GM12865 (cell line): ENCODE results near the gene PUM1.

Experiments used
- DNase-seq: peaks from one replicate; pipeline ENCODE4 v3.0.0; 2010; ENCODE audit warnings: low read depth
- H3K4me3 ChIP-seq: 2 replicates; pipeline ENCODE4 v1.5.1; 2011; ENCODE audit warnings: mild to moderate bottlenecking, low read depth, low read length, control low read depth
- TF ChIP-seq, protein P1 (sequence below): IDR thresholded peaks from 2 replicates; pipeline ENCODE4 v1.5.1; 2011; ENCODE audit warnings: low read length, control low read depth, low read depth, inconsistent platforms; ENCODE audit not compliant: insufficient read depth; ENCODE audit errors: missing control alignments

Gene PUM1

DNA sequence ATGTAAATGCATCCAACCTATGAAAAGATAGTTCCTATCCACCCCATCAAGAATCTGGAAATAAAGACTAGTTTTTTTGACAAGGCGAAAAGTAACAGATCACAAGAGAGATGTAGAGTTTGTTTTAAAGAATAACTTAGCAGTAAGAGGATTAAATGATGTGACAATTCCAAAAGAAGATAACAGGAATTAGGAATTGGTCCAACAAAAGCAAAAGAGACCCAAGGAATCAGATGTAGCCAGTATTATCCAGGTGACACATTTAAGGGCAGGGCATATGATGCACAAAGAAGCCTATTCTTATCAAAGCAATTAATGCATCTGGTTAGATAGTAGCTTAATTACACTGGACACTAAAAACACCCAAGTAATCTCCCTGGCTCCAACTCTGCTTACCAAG is 53.8 kb downstream of the PUM1 start:
- no peak for DNase-seq
- no peak overlapping the region for H3K4me3 ChIP-seq
- TF ChIP-seq, protein P1, sequence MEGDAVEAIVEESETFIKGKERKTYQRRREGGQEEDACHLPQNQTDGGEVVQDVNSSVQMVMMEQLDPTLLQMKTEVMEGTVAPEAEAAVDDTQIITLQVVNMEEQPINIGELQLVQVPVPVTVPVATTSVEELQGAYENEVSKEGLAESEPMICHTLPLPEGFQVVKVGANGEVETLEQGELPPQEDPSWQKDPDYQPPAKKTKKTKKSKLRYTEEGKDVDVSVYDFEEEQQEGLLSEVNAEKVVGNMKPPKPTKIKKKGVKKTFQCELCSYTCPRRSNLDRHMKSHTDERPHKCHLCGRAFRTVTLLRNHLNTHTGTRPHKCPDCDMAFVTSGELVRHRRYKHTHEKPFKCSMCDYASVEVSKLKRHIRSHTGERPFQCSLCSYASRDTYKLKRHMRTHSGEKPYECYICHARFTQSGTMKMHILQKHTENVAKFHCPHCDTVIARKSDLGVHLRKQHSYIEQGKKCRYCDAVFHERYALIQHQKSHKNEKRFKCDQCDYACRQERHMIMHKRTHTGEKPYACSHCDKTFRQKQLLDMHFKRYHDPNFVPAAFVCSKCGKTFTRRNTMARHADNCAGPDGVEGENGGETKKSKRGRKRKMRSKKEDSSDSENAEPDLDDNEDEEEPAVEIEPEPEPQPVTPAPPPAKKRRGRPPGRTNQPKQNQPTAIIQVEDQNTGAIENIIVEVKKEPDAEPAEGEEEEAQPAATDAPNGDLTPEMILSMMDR, result no peak

DNA sequence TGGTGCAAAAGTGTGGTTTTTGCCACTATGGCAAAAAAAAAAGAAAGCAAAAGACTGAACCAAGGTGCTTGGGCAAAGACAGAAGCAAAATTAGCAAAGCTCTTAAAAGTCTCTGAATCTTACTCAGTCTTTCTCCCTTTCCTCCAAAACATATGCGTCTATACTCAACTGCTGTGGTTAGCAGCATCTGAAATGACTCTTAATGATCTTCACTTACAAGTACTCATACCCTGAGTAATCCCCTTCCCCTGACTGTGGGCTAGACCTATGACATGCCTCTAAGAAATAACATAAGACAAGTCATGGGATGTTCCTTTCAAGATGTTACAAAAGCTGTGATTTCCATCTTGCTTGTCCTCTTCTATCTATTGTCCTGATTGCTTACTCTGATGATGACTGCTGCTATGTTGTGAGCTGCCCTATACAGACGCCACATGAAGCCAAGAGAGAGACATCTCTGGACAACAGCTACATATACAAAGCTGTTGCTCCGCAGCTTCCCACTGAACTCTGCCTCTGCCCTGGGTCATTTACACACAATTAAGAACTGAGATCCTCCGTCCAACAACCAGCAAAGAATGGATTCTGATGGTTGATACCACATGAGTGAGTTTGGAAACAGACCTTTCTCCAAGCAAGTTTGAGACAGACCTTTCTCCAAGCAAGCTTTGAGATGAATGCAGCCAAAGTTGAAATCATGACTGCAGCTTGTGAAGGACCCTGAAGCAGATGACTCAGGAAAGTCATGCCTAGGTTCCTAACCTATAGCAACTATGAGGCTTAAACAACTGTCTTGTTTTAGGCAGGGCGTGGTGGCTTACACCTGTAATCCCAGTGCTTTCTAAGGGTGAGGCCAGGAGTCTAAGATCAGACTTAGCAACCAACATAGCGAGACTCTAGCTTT is 55.2 kb downstream of the PUM1 start:
- H3K4me3 ChIP-seq, result no peak overlapping the region
- TF ChIP-seq, protein P1, result no peak
- peak; percentile 69 for DNase-seq

DNA sequence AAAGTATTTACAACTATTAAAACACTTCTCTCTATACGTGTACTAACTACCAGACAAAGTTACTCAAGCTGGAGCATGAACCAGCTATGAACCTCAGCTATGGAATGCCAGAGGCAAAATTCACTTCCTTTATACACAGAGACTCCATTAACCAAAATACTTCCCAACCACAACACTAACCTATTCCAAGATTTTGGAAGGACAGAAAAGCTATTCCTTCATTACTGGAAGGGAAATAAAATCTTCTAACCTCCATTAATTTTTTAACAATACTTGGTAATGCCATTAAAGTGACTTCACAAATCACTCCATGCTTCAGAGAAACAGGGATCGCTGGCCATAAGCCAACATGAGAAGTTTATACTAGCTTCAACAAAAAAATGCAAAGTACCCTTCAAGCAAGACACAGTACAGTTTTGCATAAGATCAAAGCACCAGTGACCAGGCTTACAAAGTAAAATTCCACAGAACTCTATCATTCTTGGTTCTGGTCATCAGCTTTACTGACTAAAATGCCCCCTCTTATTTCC is 58.0 kb downstream of the PUM1 start:
- DNase-seq, result peak; percentile 24
- H3K4me3 ChIP-seq, result no peak overlapping the region
- TF ChIP-seq, protein P1, result no peak

DNA sequence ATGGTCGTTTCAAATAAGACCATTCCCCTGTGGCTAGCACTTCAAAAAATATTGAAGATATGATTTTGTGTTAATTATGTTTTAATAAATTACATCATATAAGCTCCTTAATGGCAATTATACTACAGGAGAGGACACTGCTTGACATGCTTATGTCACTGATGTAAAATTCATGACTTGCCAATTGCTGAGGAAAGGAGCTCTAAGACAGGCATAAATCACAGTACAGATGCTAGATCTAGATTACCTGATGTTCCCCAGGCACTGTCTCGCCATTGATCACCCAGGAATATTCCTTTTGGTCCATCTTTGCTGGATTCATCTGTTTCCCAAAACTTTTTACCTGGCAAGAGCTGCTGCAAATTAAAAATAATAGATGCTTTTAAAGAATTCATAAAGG is 58.8 kb downstream of the PUM1 start:
- TF ChIP-seq, protein P1, result no peak
- DNase-seq, result no peak
- H3K4me3 ChIP-seq, result no peak overlapping the region

DNA sequence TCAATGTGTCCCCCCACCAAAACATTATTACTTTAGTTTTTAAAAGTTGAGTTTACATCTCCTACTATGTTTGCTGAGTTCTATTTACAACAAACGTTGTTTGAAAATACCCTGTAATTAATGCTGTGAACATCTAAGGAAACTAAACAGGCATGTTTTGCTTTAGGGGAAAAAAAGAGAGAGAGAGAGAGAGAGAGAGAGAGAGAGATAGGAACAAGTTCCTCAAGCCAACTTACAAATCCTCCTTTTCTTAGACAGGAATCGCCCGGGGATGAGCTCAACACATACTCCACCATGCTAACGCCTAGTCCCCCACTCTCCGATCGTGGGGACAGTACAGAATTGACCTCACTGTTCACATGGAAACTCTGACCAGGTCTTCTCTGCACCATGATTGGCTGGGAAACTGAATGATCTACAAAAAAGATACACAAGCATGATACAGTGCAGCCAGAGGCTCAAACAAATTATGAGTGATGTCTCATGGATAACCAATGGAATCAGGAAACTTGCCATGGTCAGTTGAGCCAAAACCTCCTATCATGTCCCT is 59.8 kb downstream of the PUM1 start:
- no peak overlapping the region for H3K4me3 ChIP-seq
- TF ChIP-seq, protein P1, result no peak
- no peak for DNase-seq

DNA sequence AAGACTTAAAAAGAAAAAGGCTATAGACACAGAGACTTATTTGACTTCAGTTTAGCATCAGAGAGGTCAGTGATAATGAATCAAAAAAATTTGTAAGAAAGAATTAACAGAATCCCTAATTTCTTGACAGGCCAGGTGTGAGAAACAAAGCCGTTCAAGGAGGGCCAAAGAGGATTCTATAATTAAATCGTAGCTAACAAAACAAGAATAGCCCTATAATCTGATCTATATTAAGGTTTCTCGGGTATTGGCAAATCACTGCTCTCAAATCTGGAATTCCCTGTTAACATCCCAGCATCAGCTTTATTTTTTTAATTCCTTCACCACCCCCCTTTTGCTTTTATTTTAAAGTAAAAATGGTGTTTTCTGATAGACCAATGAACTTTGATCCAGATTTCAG is 60.3 kb downstream of the PUM1 start:
- no peak overlapping the region for H3K4me3 ChIP-seq
- DNase-seq, result no peak
- TF ChIP-seq, protein P1, result no peak
